NCI-H82 (cell line): ENCODE measurements around the gene LSAMP.
A peak's percentile ranks its signal among the peaks of the same experiment; 100 is the strongest.

Experiments
- DNase-seq: peaks from one replicate; lab custom pipeline; 2025; lab: John Stamatoyannopoulos, UW

LSAMP gene

DNA sequence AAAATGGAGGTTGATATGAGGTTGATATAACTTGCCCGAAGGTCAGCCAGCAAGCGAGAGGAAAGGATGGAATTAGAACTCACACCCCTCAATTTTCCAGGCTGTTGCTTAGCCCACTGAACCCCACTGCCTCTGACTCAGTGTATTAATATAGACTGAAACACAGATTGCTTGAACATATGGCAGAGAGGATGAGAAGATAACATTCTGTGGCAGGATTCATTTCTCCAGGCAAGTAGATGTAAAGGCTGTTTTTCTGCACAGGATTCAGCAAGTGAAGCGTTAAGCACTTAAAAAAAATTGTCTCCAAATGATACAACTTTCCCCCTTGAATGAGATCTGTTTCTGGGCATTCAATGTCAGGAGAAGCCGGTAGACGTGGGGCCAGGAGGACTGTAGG is 486.8 kb downstream of the LSAMP start:
- peak; percentile 15 for DNase-seq

DNA sequence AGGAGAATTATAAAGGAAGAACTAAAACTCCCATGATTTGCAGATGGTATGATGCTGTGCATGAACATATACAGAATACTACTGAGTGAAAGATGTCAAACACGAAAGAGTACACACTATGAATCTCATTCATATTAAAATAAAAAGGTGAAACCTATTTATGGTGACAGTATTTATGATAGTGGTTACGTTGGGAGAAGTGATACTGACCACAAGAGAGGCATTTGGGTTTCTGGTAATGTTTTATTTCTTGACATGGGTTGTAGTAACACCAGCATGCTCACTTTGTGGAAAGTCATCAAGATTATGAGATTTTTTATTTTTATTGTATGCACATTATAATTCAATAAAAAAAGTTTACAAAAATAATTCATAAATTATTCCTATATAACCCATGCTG is 498.0 kb downstream of the LSAMP start:
- no peak for DNase-seq

DNA sequence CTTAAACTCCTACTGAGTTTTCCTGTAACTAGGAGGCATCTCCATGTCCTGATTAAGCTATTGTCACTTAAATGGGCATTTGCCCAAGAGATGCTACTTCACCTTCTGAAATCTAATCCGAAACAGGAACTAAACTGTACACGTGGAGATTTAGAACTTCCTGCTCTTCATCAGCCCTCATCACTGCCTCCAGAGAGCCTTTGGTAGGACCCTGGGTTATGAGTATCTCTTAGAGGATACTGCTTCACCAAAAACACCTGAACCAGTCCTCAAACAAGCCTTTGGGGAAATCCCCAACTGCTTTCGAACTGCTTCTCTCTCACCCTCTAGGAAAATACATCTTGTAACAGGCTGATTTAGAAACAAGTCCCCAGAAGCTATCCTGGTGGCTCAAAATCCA is 501.7 kb downstream of the LSAMP start:
- DNase-seq = no peak

DNA sequence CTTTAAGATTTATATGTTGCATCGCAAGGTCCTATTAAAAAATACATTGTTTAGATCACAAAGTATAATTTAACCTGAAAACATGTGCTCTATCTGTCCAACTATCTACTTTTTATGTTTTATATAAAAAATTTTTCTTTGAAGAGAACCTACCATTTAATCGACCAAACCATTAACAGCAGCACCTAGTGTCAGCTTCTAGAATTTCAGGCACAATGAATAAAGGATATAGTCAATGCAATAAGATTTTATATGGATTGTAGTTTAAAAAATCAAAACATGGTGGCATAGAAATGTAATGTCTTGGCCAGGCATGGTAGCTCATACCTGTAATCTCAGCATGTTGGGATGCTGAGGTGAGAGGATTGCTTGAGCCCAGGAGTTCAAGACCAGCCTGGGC is 508.2 kb downstream of the LSAMP start:
- DNase-seq = peak; percentile 16

DNA sequence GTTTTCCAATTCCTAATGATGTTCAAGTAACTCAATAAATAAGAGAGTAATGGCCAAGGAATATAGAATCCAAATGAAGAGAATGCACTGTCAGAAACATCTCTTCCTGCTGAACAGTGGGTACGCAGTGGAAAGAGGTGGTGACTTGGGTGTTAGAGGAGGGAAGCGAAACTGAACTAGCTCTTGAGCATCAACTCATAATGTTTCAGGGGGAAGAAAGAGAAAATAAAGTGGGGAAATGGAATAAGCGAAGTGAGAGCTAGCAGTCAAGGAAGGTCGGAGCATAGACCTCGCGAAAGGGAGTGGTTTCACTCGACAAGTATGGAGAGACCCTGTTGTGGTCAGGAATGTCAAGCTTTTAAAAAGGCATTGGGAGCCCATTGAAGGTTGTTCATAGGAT is 512.5 kb downstream of the LSAMP start:
- no peak for DNase-seq

GRCh38 chr3:115931581-115931980 is 513.7 kb downstream of the LSAMP start:
- DNase-seq = no peak

DNA sequence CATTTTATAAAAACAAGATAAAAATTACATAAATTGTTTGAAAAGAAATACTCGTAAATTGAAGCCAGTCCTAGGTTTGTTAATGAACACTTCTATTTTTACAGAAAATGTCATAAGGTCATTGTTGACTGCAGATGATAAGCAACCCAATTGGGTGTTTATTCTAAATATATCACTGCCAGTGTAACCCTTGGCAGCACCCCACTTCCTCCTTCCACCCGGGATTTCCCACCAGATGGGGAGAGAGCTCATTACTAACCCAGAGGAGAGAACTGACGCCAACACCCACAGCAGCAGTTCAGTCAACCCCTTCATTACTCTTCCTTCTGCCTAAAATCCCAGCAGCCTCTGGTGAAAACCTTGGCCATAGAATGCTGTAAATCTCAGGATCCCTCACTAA is 514.4 kb downstream of the LSAMP start:
- DNase-seq = no peak

DNA sequence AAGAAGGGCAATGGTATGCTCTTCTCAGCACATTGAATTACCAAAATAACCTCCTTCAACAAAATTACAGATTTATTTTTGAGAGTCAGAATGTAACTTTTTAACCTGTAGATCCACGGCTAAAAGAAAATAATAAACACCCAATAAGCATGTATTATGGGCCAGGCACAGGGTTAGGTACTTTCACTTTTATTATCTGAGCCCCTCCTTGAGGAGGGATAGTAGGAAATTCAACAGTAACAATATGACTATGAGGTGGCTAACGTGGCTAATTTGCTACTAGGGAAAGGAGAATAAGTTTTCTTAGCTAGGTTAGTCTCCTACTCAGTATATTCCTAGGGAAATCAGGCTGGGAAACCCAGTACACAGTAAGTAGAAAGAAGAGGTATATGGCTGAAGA is 515.1 kb downstream of the LSAMP start:
- DNase-seq = no peak

GRCh38 chr3:115928376-115928775 is 516.9 kb downstream of the LSAMP start:
- no peak for DNase-seq

- peak; percentile 59 for DNase-seq
Observed at GRCh38 chr3:115927197-115927596, 518.1 kb downstream of the LSAMP start.

GRCh38 chr3:115922681-115923347 is 522.5 kb downstream of the LSAMP start:
- peak; percentile 51 for DNase-seq

GRCh38 chr3:115921711-115922110 is 523.6 kb downstream of the LSAMP start:
- no peak for DNase-seq

GRCh38 chr3:115918900-115919299 is 526.4 kb downstream of the LSAMP start:
- DNase-seq = no peak

DNA sequence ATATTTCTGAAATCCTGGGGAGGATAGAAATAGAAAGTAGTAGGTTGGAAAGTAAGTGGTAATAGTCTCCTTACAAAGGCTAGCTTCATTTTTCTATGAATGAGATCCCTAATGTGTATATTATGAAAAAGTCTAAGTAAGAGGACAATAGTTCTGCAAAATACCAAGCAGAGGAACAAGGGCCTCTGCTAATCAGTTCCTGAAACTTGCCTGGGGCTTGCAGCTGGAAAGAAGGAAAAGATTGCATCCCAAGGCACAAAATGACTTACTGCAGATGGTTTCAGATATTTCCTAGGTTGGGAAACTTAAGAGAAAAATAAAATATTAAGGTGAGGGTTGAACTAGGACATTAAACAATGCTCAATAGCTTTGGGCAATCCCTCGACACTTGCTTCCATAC is 528.4 kb downstream of the LSAMP start:
- no peak for DNase-seq

- DNase-seq = no peak
Observed at GRCh38 chr3:115915061-115915460, 530.2 kb downstream of the LSAMP start.

- DNase-seq = peak; percentile 25
Observed at GRCh38 chr3:115913069-115913686, 532.1 kb downstream of the LSAMP start.

- no peak for DNase-seq
Observed at GRCh38 chr3:115912372-115912771, 532.9 kb downstream of the LSAMP start.

DNA sequence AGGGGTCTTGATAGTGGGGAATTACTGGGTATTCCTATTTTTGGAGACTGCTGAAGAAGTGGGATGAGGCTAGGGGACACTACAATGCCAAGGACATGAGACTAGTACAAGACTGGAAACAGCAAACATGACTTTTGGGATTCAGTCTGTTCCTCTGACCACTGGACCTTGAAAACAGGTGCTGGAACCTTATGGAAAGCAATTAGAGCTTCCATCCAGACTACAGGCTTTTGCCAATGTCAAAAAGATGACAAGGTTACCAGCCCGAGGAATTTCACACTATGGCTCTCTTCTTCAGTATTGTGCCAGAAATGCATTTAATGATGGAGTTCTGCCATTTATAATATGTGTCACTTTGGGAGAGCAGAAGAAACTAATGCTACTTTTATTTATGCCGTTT is 539.4 kb downstream of the LSAMP start:
- no peak for DNase-seq

- DNase-seq = no peak
Observed at GRCh38 chr3:115903843-115904242, 541.4 kb downstream of the LSAMP start.

DNA sequence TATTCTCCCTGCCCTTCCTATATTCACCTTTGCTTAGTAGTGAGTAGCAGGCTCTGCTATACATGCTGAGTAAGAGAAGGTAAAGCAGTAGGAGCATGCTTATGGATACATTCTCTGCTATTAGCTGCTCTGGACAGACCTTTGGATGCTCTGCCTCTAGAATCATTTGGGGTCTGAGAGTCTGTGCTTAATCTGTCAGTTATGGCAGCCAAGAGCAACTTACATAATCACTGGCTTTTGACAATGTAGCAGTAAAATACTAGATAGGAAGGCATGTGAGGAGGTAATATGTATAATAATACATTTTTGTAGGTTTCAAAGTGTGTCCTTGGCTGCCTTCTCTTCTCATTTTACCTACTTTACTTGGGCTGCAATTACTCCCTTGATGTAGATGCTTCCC is 544.3 kb downstream of the LSAMP start:
- no peak for DNase-seq

DNA sequence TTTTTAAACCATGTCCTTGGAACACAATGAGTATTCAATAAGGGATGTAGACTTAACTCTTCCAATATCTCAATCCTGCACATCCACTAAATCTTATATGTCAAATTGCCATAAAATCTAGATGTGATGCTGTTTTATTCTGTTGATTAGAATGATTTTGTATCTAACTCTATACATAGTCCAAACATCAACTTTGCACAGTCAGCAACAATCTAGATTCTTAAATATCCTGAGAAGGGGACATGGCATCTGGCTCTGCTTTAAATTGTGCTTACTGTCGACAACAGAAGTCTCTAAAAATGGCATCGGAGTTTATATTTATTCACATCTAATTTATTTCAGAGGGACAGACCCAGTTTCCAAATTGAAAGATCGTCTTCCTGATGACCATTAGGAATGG is 545.8 kb downstream of the LSAMP start:
- DNase-seq = no peak

- no peak for DNase-seq
Observed at GRCh38 chr3:115898656-115899410, 546.5 kb downstream of the LSAMP start.

DNA sequence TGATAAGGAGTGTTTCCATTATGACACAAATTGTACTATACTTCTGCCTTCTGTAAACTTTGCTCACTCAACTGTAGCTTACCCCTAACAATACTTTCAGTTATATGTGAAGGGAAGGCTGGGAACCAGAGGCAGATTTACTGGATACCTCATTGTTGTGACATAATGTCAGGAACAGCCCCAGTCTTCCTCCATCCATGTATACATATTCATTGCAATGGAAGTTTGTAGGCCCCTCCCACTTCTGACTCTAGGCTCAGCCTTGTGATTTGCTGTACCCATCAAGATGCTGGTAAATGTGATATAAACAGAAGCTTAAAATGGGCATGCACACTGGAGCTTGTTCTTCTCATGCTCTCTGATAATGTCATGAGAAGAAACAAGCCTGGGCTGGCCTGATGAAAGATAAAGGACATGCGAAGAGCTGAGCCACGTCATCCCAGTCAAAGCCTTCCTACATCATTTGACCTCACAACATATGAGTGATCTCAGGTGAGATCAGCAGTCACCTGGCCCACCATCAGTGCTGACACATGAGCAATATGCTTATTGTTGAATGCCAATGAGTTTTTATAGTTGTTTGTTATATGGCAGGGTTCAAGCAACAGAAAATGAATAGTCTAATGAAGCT is 554.2 kb downstream of the LSAMP start:
- no peak for DNase-seq
